Keratinocyte (primary cell): Measurements from ENCODE around the gene HNRNPLL.

Source experiments
- CTCF ChIP-seq, 3 experiments: IDR thresholded peaks in 1 of 3; conservative IDR thresholded peaks in 1 of 3; optimal IDR thresholded peaks in 1 of 3; 2 replicates in 2 of 3; 3 replicates in 1 of 3; pipeline versions ENCODE3 to v1.5.1; 2011; ENCODE audit warnings: low read length in 3 of 3, mild to moderate bottlenecking in 3 of 3, moderate library complexity in 2 of 3, control low read depth in 1 of 3, inconsistent platforms in 1 of 3; ENCODE audit not compliant: insufficient read depth in 2 of 3; ENCODE audit errors: extremely low read depth in 1 of 3
- EZH2 ChIP-seq: IDR thresholded peaks from one replicate; pipeline ENCODE4 v1.6.1; 2012; ENCODE audit warnings: inconsistent platforms, mild to moderate bottlenecking, low read length, moderate library complexity

- no peak for TF ChIP-seq CTCF (optimal IDR thresholded peaks at IDR 0.05 in 1 of 3, IDR thresholded peaks at IDR 0.05 in 1 of 3, conservative IDR thresholded peaks at IDR 0.05 in 1 of 3; ENCODE audit: extremely low read depth in 1 of 3, insufficient read depth in 2 of 3, low read length in 3 of 3)
- no peak for TF ChIP-seq EZH2
These were observed 69.5 kb downstream of the HNRNPLL start for GRCh38 chr2:38533180-38533579.
